AG20443 (cell line): ENCODE results near the gene AKR7A2.
"Not testable (repeated sequence)": the region's sequence is repeated elsewhere in the genome, so short reads cannot be mapped to it uniquely, and the experiment has no call there.

Source experiments
- DNase-seq: peaks from one replicate; pipeline ENCODE4 v3.0.0; 2012; ENCODE audit warnings: low spot score, mixed read lengths

The AKR7A2 gene

DNA sequence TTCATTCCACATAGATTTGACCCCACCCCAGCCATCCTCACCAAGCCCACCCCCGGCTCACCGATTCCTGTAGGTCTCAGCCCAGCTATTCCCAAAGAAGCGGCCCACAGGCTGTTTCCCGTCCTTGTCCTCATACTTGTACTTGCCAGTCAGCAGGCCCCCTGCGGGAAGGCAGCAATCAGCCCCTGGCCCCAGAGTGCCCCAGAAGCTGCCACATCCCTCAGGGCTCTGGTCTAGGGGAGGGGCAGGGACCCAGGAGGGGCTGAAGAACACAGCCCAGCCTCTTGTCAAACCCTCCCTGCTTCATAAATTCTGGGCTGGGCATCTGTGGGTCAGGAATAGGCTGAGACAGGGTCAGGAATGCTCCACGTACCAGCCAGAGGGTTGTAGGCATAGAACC lies 5.0 kb downstream of the AKR7A2 start:
- DNase-seq, result no peak

- DNase-seq, result no peak
Observed at GRCh38 chr1:19305880-19306279, 6.1 kb downstream of the AKR7A2 start.

DNA sequence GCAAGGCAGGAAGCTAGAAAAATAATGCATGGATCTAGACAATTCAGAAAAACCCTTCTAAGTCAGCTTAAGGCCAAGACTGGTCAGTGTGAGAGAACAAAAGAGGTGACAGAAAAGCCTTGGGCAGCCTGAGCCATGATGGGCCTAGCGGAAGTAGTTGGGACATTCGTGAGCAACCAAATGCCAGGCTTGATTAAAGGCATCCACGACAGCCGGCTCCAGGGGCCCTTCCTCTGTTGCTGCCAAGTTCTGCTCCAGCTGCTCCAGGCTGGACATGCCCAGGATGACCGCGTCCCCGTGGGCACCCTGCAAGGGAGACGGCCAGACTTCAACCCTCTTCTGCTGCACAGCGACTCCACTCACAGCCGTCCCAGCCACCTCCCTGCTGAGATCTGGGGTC lies 7.9 kb downstream of the AKR7A2 start:
- DNase-seq, result not testable (repeated sequence)

- no peak for DNase-seq
Observed at GRCh38 chr1:19300211-19300610, 11.7 kb downstream of the AKR7A2 start.

- DNase-seq, result no peak
Observed at GRCh38 chr1:19294638-19295037, 17.3 kb downstream of the AKR7A2 start.

- no peak for DNase-seq
Observed at GRCh38 chr1:19289244-19289643, 22.7 kb downstream of the AKR7A2 start.

DNA sequence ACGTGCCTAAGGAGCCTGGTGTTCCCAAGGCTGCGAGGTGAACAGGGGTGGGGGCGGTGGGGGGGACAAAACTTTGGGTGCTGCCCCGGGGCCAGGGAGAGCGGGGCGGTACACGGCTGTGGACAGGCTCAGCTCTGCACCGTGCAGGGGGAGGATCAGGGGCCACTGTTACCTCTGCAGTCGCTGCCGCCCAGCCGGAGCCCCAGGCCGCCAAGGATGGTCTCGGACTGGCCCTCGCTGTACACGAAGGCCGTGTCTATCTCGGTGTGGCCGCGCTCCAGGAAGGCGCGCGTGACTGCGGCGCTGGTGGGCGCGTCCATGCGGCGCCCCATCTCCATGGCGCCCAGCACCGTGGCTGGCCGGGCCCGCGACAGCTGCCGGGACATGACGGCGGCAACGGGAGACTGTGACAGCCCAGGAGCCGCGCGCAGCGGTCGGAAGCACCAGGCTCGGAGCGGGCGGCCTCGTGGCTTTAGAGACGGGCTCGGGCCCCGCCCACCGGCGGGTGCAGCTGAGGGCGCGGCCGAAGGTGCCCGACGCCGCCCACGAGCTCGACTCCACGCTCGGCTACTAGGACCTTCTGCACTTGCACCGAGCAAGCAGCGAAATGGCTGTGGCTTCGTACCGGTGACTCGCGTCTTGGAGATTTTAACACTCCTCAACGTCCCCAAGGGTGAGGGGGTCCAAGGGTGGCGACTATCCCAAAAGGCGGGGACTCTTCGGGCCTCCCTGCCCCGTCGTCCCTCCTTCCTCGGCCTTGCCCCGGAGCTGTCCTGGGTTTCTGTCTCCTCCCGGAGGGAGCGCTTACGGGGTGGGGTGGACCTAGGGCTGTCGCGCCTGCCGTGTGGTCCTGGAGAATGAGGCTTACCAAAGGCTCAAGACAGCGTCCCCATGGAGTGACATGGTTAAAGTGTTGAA lies 23.4 kb downstream of the AKR7A2 start, which contains the start of gene AKR7A3:
Gene AKR7A3 (minus strand): TSS at position 447 of the 918 bp plus-strand sequence. CDS start 61 bp downstream, at position 386.
- peak; percentile 83 for DNase-seq

- DNase-seq, result no peak
Observed at GRCh38 chr1:19287436-19288185, 24.3 kb downstream of the AKR7A2 start.

DNA sequence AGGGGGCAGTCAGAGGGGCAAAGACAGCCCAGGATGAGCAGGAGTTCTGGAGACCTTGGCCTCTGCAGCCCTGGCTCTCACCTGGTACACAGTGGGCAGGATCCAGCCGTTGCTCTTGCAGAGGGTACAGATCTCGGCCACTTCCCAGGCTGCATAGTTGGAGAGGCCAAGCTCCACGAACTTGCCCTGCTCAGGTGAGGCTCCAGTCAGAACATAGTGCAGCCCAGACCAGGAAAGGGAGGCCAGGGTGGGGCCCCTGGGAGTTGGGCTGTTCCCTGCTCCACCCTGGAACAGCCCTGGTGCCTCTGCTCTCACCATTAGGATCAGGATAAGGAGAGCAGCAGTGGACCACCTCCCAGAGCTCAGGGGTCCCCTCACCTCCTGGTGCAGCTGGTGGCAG lies 26.1 kb downstream of the AKR7A2 start:
- DNase-seq, result not testable (repeated sequence)

- not testable (repeated sequence) for DNase-seq
Observed at GRCh38 chr1:19285366-19285765, 26.6 kb downstream of the AKR7A2 start.

- DNase-seq, result no peak
Observed at GRCh38 chr1:19284881-19285280, 27.1 kb downstream of the AKR7A2 start.

DNA sequence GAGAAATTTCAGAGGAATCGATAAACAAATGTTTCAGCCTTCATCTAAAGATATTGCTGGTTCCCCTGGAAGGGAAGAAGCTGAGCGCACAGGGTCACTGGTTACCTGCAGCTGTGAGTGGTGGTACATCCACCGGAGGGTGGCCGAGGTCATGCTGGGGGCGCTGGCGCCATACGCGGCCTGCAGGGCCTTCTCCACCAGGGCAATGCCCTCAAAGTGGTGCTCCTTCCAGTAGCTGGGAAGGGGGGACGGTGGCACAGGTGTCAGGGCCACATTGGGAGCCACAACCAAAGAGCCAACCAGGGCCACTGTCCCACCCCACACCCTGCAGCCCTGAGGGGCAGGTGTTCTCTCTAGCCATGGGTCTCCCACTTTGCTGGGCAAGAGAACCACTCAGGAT lies 28.1 kb downstream of the AKR7A2 start:
- DNase-seq, result no peak

DNA sequence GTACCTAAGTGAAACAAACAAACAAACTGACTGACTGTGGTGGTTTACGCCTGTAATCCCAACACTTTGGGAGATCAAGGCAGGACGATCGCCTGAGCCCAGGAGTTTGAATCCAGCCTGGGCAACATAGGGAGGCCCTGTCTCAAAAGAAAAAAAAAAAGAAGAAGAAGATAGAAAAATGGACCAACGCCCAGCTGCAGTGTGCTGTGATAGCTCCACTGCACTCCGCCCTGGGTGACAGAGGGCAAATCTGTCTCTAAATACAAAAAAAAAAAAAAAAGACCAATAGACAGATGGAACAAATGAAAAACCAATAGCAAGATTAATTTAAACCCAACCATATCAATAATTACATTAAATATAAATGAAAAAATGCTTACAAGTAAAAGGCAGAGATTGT lies 37.3 kb downstream of the AKR7A2 start:
- DNase-seq, result no peak

GRCh38 chr1:19273844-19274531 lies 38.0 kb downstream of the AKR7A2 start:
- DNase-seq, result not testable (repeated sequence)

DNA sequence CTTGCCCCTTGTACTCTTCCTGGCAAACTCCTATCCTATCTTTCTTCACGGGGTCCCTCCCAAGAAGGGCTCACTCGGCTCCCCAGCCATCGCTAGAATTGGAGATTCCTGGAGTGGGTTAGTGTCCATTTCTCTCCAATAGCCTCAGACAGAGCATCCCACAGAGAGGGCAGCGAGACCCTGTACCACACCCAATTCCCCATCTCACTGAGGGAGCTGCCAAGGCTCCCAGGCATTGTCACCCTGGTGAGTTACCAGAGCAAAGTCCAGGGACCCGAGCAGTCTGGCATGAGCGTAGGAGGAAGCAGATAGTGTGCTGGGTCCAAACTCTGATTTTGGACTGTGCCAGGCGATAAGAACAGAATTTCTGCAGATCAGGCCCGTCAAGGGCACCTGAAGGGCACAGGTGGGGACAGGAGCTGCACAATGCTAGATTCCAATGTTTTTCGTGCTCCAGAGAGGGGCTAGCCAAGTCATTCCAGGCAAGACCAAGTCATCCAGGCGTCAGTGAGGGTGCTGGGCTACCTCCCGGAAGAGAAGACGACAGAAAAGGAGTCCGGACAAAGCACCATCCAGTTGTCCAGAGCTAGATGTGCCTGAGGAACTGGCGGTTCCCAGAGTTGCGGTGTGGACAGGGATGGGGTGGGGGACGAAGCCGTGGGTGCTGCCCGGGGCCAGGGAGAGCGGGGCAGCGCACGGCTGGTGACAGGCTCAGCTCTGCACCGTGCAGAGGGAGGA lies 38.7 kb downstream of the AKR7A2 start:
- no peak for DNase-seq

- DNase-seq, result no peak
Observed at GRCh38 chr1:19272064-19272463, 39.9 kb downstream of the AKR7A2 start.

DNA sequence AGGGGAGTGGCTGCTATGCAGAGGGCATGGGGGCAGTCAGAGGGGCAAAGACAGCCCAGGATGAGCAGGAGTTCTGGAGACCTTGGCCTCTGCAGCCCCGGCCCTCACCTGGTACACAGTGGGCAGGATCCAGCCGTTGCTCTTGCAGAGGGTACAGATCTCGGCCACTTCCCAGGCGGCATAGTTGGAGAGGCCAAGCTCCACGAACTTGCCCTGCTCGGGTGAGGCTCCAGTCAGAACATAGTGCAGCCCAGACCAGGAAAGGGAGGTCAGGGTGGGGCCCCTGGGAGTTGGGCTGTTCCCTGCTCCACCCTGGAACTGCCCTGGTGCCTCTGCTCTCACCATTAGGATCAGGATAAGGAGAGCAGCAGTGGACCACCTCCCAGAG lies 41.6 kb downstream of the AKR7A2 start:
- not testable (repeated sequence) for DNase-seq

GRCh38 chr1:19269427-19270342 lies 42.3 kb downstream of the AKR7A2 start:
- DNase-seq, result not testable (repeated sequence)

DNA sequence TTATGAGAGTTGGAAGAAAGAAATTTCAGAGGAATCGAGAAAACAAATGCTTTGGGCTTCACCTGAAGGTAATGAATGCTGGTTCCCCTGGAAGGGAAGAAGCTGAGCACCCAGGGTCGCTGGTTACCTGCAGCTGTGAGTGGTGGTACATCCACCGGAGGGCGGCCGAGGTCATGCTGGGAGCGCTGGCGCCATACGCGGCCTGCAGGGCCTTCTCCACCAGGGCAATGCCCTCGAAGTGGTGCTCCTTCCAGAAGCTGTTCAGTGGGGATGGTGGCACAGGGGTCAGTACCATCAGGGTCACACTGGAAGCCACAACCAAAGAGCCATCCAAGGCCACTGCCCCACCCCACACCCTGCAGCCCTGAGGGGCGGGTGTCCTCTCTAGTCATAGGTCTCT lies 43.5 kb downstream of the AKR7A2 start:
- DNase-seq, result no peak

GRCh38 chr1:19262744-19263143 lies 49.2 kb downstream of the AKR7A2 start:
- no peak for DNase-seq

GRCh38 chr1:19262047-19262446 lies 49.9 kb downstream of the AKR7A2 start:
- no peak for DNase-seq
